Nephron progenitor cell (in vitro differentiated cells): Measurements from ENCODE around the gene CALD1.

Experiments
- DNase-seq: peaks from one replicate; pipeline ENCODE4 v3.0.0; 2021
- H3K27ac Mint-ChIP-seq: 2 replicates; pipeline ENCODE4 v1.8.0; 2021; ENCODE audit warnings: mild to moderate bottlenecking, moderate library complexity, mixed read lengths
- H3K27me3 Mint-ChIP-seq: 2 replicates; pipeline ENCODE4 v1.8.0; 2021; ENCODE audit warnings: mild to moderate bottlenecking, low read depth, mixed read lengths; ENCODE audit not compliant: poor library complexity
- H3K36me3 Mint-ChIP-seq: 2 replicates; pipeline ENCODE4 v1.8.0; 2021; ENCODE audit warnings: low read depth, mixed read lengths
- H3K4me1 Mint-ChIP-seq: 2 replicates; pipeline ENCODE4 v1.8.0; 2021; ENCODE audit warnings: mixed read lengths
- H3K4me3 Mint-ChIP-seq: 2 replicates; pipeline ENCODE4 v1.8.0; 2021; ENCODE audit warnings: mild to moderate bottlenecking, moderate library complexity, mixed read lengths
- H3K9me3 Mint-ChIP-seq: 2 replicates; pipeline ENCODE4 v1.8.0; 2021; ENCODE audit warnings: mild to moderate bottlenecking, moderate library complexity, mixed read lengths
- TF ChIP-seq, protein P1 (sequence below): fragments of 200-600 bp; sonication (generic); IDR thresholded peaks from 2 replicates; pipeline ENCODE4 v1.5.0; 2021; ENCODE audit warnings: antibody characterized with exemption

CALD1 gene

DNA sequence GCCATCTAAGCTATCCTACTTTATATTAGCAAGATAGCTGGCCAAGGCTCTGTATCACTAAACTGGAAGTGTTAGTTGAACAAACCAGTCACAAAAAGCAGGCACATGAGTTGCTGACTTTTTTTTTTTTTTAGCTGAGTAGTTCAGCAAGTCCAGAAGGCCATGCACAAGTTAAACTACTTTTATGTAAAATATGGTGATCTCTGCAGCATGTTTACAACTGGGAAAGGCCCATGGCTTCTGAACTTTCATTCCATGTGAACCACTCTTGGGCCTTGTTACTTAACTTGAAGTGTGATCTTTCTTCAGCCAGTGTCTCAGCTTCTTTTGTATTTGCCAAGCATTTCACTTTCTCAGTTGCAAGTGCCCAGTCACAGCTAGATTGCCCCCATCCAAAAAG is 78.5 kb downstream of the CALD1 start:
- Mint-ChIP-seq H3K4me1 (peaks cover 24% of the 10 kb centered on the region), H3K4me3 (no peak overlapping the region), H3K27ac (no peak overlapping the region), H3K9me3 (peaks cover 4% of the 10 kb centered on the region), H3K27me3 (peaks cover 3% of the 10 kb centered on the region), H3K36me3 (no peaks in the 10 kb centered on the region)
- DNase-seq: no peak
- TF ChIP-seq, protein P1, sequence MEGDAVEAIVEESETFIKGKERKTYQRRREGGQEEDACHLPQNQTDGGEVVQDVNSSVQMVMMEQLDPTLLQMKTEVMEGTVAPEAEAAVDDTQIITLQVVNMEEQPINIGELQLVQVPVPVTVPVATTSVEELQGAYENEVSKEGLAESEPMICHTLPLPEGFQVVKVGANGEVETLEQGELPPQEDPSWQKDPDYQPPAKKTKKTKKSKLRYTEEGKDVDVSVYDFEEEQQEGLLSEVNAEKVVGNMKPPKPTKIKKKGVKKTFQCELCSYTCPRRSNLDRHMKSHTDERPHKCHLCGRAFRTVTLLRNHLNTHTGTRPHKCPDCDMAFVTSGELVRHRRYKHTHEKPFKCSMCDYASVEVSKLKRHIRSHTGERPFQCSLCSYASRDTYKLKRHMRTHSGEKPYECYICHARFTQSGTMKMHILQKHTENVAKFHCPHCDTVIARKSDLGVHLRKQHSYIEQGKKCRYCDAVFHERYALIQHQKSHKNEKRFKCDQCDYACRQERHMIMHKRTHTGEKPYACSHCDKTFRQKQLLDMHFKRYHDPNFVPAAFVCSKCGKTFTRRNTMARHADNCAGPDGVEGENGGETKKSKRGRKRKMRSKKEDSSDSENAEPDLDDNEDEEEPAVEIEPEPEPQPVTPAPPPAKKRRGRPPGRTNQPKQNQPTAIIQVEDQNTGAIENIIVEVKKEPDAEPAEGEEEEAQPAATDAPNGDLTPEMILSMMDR: no peak

DNA sequence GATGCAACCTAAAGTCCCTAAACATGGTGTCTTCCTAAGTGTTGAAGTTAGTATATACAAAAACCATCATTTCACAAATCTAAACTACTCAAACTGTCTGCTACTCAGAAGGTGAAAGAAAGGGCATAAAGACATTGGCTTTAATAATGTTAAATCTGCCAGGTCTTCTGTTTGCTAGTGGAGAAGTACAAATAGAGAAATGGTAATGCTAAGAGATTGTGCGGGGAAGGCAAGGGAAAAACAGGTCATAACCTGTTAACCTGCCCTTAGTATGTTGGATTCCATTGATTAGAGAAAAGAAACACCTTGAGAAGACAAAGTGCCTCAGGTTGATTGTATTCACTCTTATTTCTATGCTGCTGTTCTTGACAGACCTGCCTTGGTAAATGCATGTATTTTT is 80.3 kb downstream of the CALD1 start:
- Mint-ChIP-seq H3K36me3 (no peaks in the 10 kb centered on the region), H3K4me3 (no peak overlapping the region), H3K4me1 (peaks cover 23% of the 10 kb centered on the region), H3K27me3 (peaks cover 3% of the 10 kb centered on the region), H3K27ac (no peak overlapping the region), H3K9me3 (peaks cover 3% of the 10 kb centered on the region)
- TF ChIP-seq, protein P1: no peak
- DNase-seq: no peak

DNA sequence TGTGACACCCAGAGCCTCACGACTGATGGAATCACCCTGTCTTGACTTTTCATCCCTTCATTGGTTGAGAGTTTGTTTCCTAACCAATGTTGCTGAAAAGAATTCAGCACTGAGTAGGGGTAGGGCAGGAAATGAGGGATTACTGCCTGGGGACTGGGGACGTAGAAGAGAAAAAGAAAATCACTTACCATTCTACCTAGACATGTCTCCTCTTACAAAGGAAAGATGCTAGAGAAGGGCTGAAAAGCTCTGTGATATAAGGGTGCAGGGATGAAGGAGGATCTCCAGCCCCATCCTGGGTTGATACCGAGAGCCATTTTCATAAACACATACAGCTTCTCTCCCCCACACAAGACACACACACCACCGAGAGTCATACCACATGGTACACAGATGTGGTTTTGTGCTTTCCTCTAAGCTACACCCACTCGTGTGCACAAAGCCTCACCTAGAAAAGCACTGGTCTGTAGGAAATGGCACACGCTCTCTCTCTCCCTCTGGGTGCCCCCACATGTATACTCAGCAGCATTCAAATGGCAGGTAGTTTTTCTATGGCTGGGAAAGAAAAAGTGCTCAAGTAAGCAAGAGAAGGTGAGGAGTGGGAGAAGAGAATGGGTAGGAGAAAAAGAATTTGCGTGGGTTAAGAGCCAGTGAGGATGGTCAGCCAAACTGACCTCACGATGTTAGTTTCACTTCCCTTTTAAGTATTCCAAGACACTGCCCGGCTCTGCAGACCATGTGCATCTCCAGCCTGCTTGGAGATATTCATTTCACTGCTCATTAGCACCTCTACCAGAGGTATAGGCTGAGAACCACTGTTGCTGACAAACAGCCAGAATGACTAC is 85.8 kb downstream of the CALD1 start:
- DNase-seq: no peak
- Mint-ChIP-seq H3K4me1 (peaks cover 33% of the 10 kb centered on the region), H3K27me3 (no peaks in the 10 kb centered on the region), H3K36me3 (peaks cover 18% of the 10 kb centered on the region), H3K9me3 (no peaks in the 10 kb centered on the region), H3K27ac (peak overlapping the region; percentile 82), H3K4me3 (no peak overlapping the region)
- TF ChIP-seq, protein P1: no peak

DNA sequence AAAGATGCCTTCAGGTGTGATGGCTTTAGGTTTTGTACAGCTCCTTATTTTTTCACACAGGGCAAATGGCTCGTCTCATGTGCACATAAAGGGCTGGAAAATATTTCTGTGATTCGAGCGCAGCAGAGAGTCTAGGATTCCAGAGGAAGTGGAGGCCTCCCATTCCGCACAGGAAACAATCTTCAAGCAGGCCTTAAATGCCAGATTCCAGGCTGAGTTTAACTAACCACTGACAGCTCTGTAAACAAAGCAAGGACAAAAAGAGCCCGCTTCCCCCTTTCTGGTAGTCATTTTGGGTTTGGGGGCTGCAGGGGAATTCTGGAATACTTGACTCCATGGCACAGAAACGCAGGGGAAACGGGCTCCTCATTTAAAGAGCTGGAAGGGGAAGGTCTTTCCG is 87.2 kb downstream of the CALD1 start:
- peaks cover 33% of the 10 kb centered on the region for H3K4me1 Mint-ChIP-seq
- peaks cover 18% of the 10 kb centered on the region for H3K36me3 Mint-ChIP-seq
- H3K9me3 Mint-ChIP-seq: no peaks in the 10 kb centered on the region

DNA sequence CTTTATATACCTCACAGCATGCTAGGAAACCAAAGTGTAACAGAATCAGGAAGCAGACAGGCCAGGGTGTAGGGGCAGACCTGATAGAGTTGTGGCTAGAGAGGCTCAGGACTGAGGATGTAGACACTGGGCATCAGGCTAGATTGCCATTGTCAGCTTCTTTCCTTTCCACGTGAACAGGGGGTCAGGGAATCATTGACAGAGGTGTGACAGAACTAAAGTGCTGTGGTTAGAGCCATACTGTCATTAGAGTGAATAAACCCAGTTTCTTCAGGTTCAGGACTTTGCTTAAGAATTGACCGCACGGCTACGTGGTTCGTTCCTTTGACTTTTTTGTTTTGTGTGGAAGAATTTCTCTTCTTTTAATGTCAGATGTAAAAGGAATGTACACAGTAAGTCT is 90.7 kb downstream of the CALD1 start:
- TF ChIP-seq, protein P1: no peak
- no peaks in the 10 kb centered on the region for H3K9me3 Mint-ChIP-seq
- no peak overlapping the region for H3K4me3 Mint-ChIP-seq
- H3K36me3 Mint-ChIP-seq: peaks cover 18% of the 10 kb centered on the region
- no peaks in the 10 kb centered on the region for H3K27me3 Mint-ChIP-seq
- peak overlapping the region; percentile 67 for H3K27ac Mint-ChIP-seq
- no peak for DNase-seq
- peaks cover 26% of the 10 kb centered on the region for H3K4me1 Mint-ChIP-seq

More for the DNA sequence above, 87.2 kb downstream of the CALD1 start:
- Mint-ChIP-seq H3K4me3 (peak overlapping the region; percentile 2), H3K27ac (peak overlapping the region; percentile 88), H3K27me3 (no peaks in the 10 kb centered on the region)
- DNase-seq: no peak
- TF ChIP-seq, protein P1: no peak

DNA sequence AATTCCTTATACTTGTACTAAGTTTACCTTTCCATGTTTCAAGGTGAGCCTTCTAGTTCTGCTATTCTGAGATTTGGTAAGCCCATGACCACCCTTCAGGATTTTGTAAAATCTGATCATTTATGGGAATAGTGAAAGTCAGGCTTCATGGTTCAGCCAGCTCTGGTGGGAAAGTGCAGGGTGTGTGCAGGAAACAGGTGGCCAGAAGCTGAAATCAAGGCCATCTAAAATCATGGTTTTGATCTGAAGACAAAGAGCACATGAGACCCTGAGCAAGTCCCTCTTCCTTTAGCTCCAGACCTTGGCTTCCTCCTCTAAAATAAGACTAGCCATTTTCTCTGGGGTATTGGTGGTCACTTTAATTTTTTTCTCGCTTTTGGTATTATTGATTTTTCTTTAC is 91.3 kb downstream of the CALD1 start:
- Mint-ChIP-seq H3K27me3 (no peaks in the 10 kb centered on the region), H3K4me1 (peaks cover 20% of the 10 kb centered on the region), H3K4me3 (no peak overlapping the region), H3K27ac (no peak overlapping the region), H3K9me3 (no peaks in the 10 kb centered on the region), H3K36me3 (peaks cover 18% of the 10 kb centered on the region)
- TF ChIP-seq, protein P1: no peak
- DNase-seq: no peak
